H1 (cell line): ENCODE measurements around the gene PARM1. TPM values are rescaled to one million over a fixed set of nuclear protein-coding genes. Genes with fewer than 3 reads are reported as not detected.

Experiments
- CTCF ChIA-PET: fragments of 300-600 bp; sonication (Branson Sonifier 250); formaldehyde crosslinking; loops from one replicate; lab custom pipeline; 2021; ENCODE audit not compliant: partially characterized antibody; lab: Charles Lee
- POLR2A ChIA-PET: fragments of 300-600 bp; sonication (Branson Sonifier 250); formaldehyde crosslinking; loops from one replicate; lab custom pipeline; 2021; ENCODE audit warnings: inconsistent platforms; ENCODE audit not compliant: partially characterized antibody; lab: Charles Lee
- DNase-seq, 2 experiments: peaks; one replicate each; pipeline versions ENCODE4 v3.0.0 to v3.0.0-alpha.2; 2010 to 2022; ENCODE audit warnings: low spot score in 2 of 2, low read depth in 1 of 2, mixed read lengths in 1 of 2
- FAIRE-seq: peaks from 2 replicates; lab custom pipeline; 2011; peaks lifted over from hg19 to GRCh38; lab: Jason Lieb, UNC
- H2AFZ ChIP-seq: 2 replicates; pipeline ENCODE4 v1.8.1; 2012; ENCODE audit warnings: low read length, inconsistent platforms
- H2AK5ac ChIP-seq: 2 replicates; pipeline ENCODE4 v1.6.1; 2013; ENCODE audit warnings: low read depth, low read length
- H2BK120ac ChIP-seq: replicated peaks from 2 replicates; pipeline ENCODE3; 2013; ENCODE audit warnings: low read depth, low read length, inconsistent platforms
- H2BK12ac ChIP-seq: 2 replicates; pipeline ENCODE4 v1.6.1; 2013; ENCODE audit warnings: low read depth, low read length
- H2BK15ac ChIP-seq: 2 replicates; pipeline ENCODE4 v1.6.1; 2013; ENCODE audit warnings: low read length
- H2BK20ac ChIP-seq: 2 replicates; pipeline ENCODE4 v1.6.1; 2013; ENCODE audit warnings: low read length
- H2BK5ac ChIP-seq: 2 replicates; pipeline ENCODE4 v1.6.1; 2013; ENCODE audit warnings: low read depth, low read length
- H3K14ac ChIP-seq: 2 replicates; pipeline ENCODE4 v1.6.1; 2013; ENCODE audit warnings: inconsistent platforms; ENCODE audit not compliant: insufficient read length
- H3K18ac ChIP-seq: 2 replicates; pipeline ENCODE4 v1.6.1; 2013; ENCODE audit warnings: low read length; ENCODE audit errors: extremely low read depth
- H3K23ac ChIP-seq: 2 replicates; pipeline ENCODE4 v1.6.1; 2013; ENCODE audit warnings: inconsistent platforms; ENCODE audit not compliant: insufficient read length
- H3K23me2 ChIP-seq: 2 replicates; pipeline ENCODE4 v1.6.1; 2013; ENCODE audit warnings: low read depth, low read length
- H3K27ac ChIP-seq: 2 replicates; pipeline ENCODE4 v1.6.1; 2011; ENCODE audit warnings: low read depth, low read length, inconsistent platforms
- H3K27me3 ChIP-seq, 4 experiments: replicated peaks in 1 of 4; 1 replicate in 1 of 4; 2 replicates in 3 of 4; pipeline versions ENCODE4 v1.6.1 to v1.8.1; 2011 to 2013; ENCODE audit warnings: low read length in 3 of 4, mild to moderate bottlenecking in 3 of 4, inconsistent platforms in 2 of 4, mixed read lengths in 2 of 4, moderate library complexity in 1 of 4; ENCODE audit not compliant: control insufficient read depth in 3 of 4, insufficient read depth in 3 of 4; ENCODE audit errors: extremely low read depth in 1 of 4
- H3K36me3 ChIP-seq, 4 experiments: 2 replicates each; pipeline versions ENCODE4 v1.6.1 to v1.8.1; 2011 to 2013; ENCODE audit warnings: mild to moderate bottlenecking in 4 of 4, low read length in 3 of 4, moderate library complexity in 2 of 4, control low read depth in 1 of 4, inconsistent platforms in 1 of 4; ENCODE audit not compliant: insufficient read depth in 4 of 4, control insufficient read depth in 2 of 4
- H3K4ac ChIP-seq: replicated peaks from 2 replicates; pipeline ENCODE3; 2013; ENCODE audit warnings: low read length, low read depth, mixed read lengths, inconsistent platforms; ENCODE audit not compliant: insufficient read length
- H3K4me1 ChIP-seq, 4 experiments: replicated peaks in 1 of 4; 1 replicate in 1 of 4; 2 replicates in 3 of 4; pipeline versions ENCODE4 v1.6.1 to v1.8.1; 2011 to 2013; ENCODE audit warnings: low read length in 3 of 4, inconsistent platforms in 2 of 4, mixed read lengths in 1 of 4; ENCODE audit not compliant: insufficient read depth in 4 of 4, control insufficient read depth in 3 of 4
- H3K4me2 ChIP-seq, 2 experiments: 2 replicates each; pipeline versions ENCODE4 v1.6.1 to v1.8.1; 2011 to 2013; ENCODE audit warnings: low read depth in 2 of 2, low read length in 2 of 2, control low read depth in 1 of 2, inconsistent platforms in 1 of 2, mild to moderate bottlenecking in 1 of 2; ENCODE audit not compliant: insufficient read depth in 1 of 2
- H3K4me3 ChIP-seq, 4 experiments: fragments of 200-600, 300-600 bp in 1 of 4; sonication (generic), shearing (Covaris generic), sonication (Bioruptor Twin) in 1 of 4; 2 replicates each; pipeline versions ENCODE4 v1.5.1 to v1.8.1; 2011 to 2016; ENCODE audit warnings: low read length in 4 of 4, low read depth in 3 of 4, control low read depth in 2 of 4, inconsistent platforms in 2 of 4, mild to moderate bottlenecking in 2 of 4, mixed read lengths in 1 of 4, moderate library complexity in 1 of 4; ENCODE audit not compliant: insufficient read depth in 2 of 4; ENCODE audit errors: extremely low read depth in 1 of 4
- H3K56ac ChIP-seq: replicated peaks from 2 replicates; pipeline ENCODE3; 2013; ENCODE audit warnings: low read depth, mild to moderate bottlenecking, mixed read lengths, low read length, inconsistent platforms; ENCODE audit not compliant: insufficient read length
- H3K79me1 ChIP-seq: 2 replicates; pipeline ENCODE4 v1.6.1; 2013; ENCODE audit warnings: low read depth, low read length, control low read depth
- H3K79me2 ChIP-seq, 2 experiments: 2 replicates each; pipeline versions ENCODE4 v1.6.1 to v1.8.1; 2012 to 2013; ENCODE audit warnings: low read length in 2 of 2, mild to moderate bottlenecking in 2 of 2, inconsistent platforms in 1 of 2; ENCODE audit not compliant: insufficient read depth in 2 of 2, control insufficient read depth in 1 of 2
- H3K9ac ChIP-seq, 4 experiments: replicated peaks in 1 of 4; 1 replicate in 1 of 4; 2 replicates in 3 of 4; pipeline versions ENCODE4 v1.6.1 to v1.8.1; 2011 to 2013; ENCODE audit warnings: low read depth in 3 of 4, low read length in 3 of 4, control low read depth in 2 of 4, mild to moderate bottlenecking in 2 of 4, moderate library complexity in 2 of 4, inconsistent platforms in 1 of 4; ENCODE audit errors: extremely low read depth in 1 of 4
- H3K9me3 ChIP-seq, 2 experiments: 2 replicates each; pipeline versions ENCODE4 v1.6.1 to v1.8.1; 2012 to 2013; ENCODE audit warnings: mild to moderate bottlenecking in 2 of 2, moderate library complexity in 2 of 2, control low read depth in 1 of 2, inconsistent platforms in 1 of 2, low read depth in 1 of 2, low read length in 1 of 2, mixed read lengths in 1 of 2; ENCODE audit not compliant: insufficient read depth in 2 of 2
- H4K20me1 ChIP-seq, 2 experiments: replicated peaks in 1 of 2; 2 replicates each; pipeline versions ENCODE3 to v1.8.1; 2011 to 2013; ENCODE audit warnings: inconsistent platforms in 2 of 2, low read length in 2 of 2, mild to moderate bottlenecking in 1 of 2; ENCODE audit not compliant: insufficient read depth in 2 of 2, control insufficient read depth in 1 of 2
- H4K5ac ChIP-seq: 2 replicates; pipeline ENCODE4 v1.6.1; 2013; ENCODE audit warnings: low read length, low read depth, mixed read lengths, inconsistent platforms; ENCODE audit not compliant: insufficient read length
- H4K8ac ChIP-seq: 2 replicates; pipeline ENCODE4 v1.8.0; 2013; ENCODE audit warnings: mild to moderate bottlenecking, moderate library complexity, low read length, inconsistent platforms; ENCODE audit not compliant: insufficient read depth; ENCODE audit errors: extremely low read depth
- H4K91ac ChIP-seq: replicated peaks from 2 replicates; pipeline ENCODE3; 2013; ENCODE audit warnings: low read length, mixed read lengths, inconsistent platforms; ENCODE audit not compliant: insufficient read length
- ASH2L ChIP-seq: fragments of 200-600, 300-600 bp; sonication (generic); IDR thresholded peaks from one replicate; pipeline ENCODE4 v1.7.1; 2017; ENCODE audit warnings: low read length
- BCL11A ChIP-seq, 2 experiments: IDR thresholded peaks; one replicate each; pipeline ENCODE4 v1.6.1; 2011; ENCODE audit warnings: low read depth in 2 of 2, low read length in 2 of 2, mild to moderate bottlenecking in 2 of 2
- CBX5 ChIP-seq: fragments of 300-800, 300-1000 bp; sonication (generic); IDR thresholded peaks from 2 replicates; pipeline ENCODE4 v1.7.1; 2016; ENCODE audit warnings: antibody characterized with exemption, low read length, low read depth
- CBX8 ChIP-seq: fragments of 300-800, 300-1000 bp; sonication (generic); IDR thresholded peaks from 2 replicates; pipeline ENCODE4 v1.7.1; 2016; ENCODE audit warnings: low read depth, low read length, borderline replicate concordance
- CEBPB ChIP-seq: IDR thresholded peaks from 2 replicates; pipeline ENCODE4 v1.6.1; 2012; ENCODE audit warnings: low read depth, low read length
- CHD2 ChIP-seq: IDR thresholded peaks from 2 replicates; pipeline ENCODE4 v1.6.1; 2012; ENCODE audit warnings: low read length, improper control_type of control experiment
- CTBP2 ChIP-seq: IDR thresholded peaks from 2 replicates; pipeline ENCODE4 v1.7.0; 2011; ENCODE audit warnings: borderline replicate concordance, mild to moderate bottlenecking, moderate library complexity, mixed read lengths, low read length; ENCODE audit not compliant: insufficient read depth, insufficient read length
- HDAC6 ChIP-seq: IDR thresholded peaks from one replicate; pipeline ENCODE4 v1.7.1; 2012; ENCODE audit warnings: low read depth, mild to moderate bottlenecking, inconsistent platforms, low read length, moderate library complexity
- JUND ChIP-seq: IDR thresholded peaks from 2 replicates; pipeline ENCODE4 v1.6.1; 2011; ENCODE audit warnings: mild to moderate bottlenecking, improper control_type of control experiment, low read length
- NANOG ChIP-seq: IDR thresholded peaks from 2 replicates; pipeline ENCODE4 v1.6.1; 2011; ENCODE audit warnings: low read length, low read depth, mild to moderate bottlenecking, inconsistent platforms; ENCODE audit not compliant: insufficient read depth, poor library complexity, severe bottlenecking
- POLR2A ChIP-seq, 2 experiments: IDR thresholded peaks; 1 replicate in 1 of 2; 2 replicates in 1 of 2; pipeline ENCODE4 v1.6.1; 2011; ENCODE audit warnings: low read depth in 2 of 2, low read length in 2 of 2, mild to moderate bottlenecking in 2 of 2; ENCODE audit errors: control extremely low read depth in 1 of 2
- POU5F1 ChIP-seq: IDR thresholded peaks from 2 replicates; pipeline ENCODE4 v1.6.1; 2011; ENCODE audit warnings: low read depth, mild to moderate bottlenecking, low read length, moderate library complexity
- SIX5 ChIP-seq: IDR thresholded peaks from 2 replicates; pipeline ENCODE4 v1.6.1; 2011; ENCODE audit warnings: mild to moderate bottlenecking, low read depth, low read length
- WGBS, 2 experiments: shearing (Covaris generic) in 1 of 2; methylation state at CpG; one replicate each; pipeline versions ENCODE4 v1.1.6 to v1.1.7; 2013 to 2015; ENCODE audit warnings: low lambda C conversion rate in 2 of 2, mixed read lengths in 2 of 2, inconsistent platforms in 1 of 2, low coverage in 1 of 2, missing lambda C conversion rate in 1 of 2; ENCODE audit not compliant: insufficient replicate concordance in 2 of 2, insufficient coverage in 1 of 2, insufficient read length in 1 of 2; ENCODE audit errors: extremely low coverage in 1 of 2, missing lambda C conversion rate in 1 of 2; 5-methylcytosine and 5-hydroxymethylcytosine counted together
- polyA plus RNA-seq, 7 experiments: library from polyadenylated mRNA; depleted of rRNA in 3 of 7; stranded (reverse) in 5 of 7; unstranded in 2 of 7; fragments of >200 nt in 5 of 7; fragments of 200-250 nt in 2 of 7; gene quantifications; 1 replicate in 5 of 7; 2 replicates in 1 of 7; 4 replicates in 1 of 7; pipeline versions ENCODE4 v1.2.1 to v1.2.3, GENCODE V29; 2011 to 2013; ENCODE audit warnings: missing spikeins in 2 of 7, mixed read lengths in 2 of 7
- total RNA-seq: library from RNA; stranded (reverse); fragmentation: NEBNext Ultra II Directional; extraction: Animal tissue kit (Norgen Biotek cat#: 25700); gene quantifications from 2 replicates; pipeline ENCODE4 v1.2.1, GENCODE V29; 2021
- TF ChIP-seq, protein P1 (sequence below): IDR thresholded peaks from 2 replicates; pipeline ENCODE4 v1.6.1; 2011; ENCODE audit warnings: low read depth, mild to moderate bottlenecking, low read length; ENCODE audit not compliant: insufficient read depth

Gene PARM1
- total and polyA plus RNA-seq, 2 of the 8 experiments (the other 6 are each of a cell fraction or from before 2014, with no cell fraction given): 2.0 to 5.3 TPM

DNA sequence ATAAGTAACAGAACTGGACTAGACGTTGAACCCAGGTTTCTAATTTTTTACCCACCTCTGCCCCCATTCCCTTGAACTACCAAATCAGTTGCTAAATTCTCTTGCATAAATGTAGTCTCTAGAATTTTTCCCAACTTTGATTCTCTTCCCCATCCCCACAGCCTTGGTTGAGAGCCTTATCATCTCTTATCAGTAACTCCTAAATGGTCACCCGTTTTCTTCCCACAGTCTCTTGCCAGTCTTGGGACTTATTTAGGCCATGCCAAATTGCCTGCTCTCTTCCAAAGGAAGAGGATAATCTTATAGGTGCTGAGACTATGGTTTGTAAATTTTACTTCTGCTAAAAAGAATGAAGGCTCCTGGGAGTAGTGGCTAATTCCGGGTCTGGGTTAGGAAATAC lies 13.3 kb downstream of the PARM1 start:
- no peak overlapping the region for H2BK5ac ChIP-seq
- no peaks in the 10 kb centered on the region for H3K23me2 ChIP-seq
- H3K9me3 ChIP-seq: no peaks in the 10 kb centered on the region
- H3K27me3 ChIP-seq: no peaks in the 10 kb centered on the region
- no peak overlapping the region for H2BK20ac ChIP-seq
- H3K4me3 ChIP-seq: no peak overlapping the region
- H3K9ac ChIP-seq: no peak overlapping the region
- no peaks in the 10 kb centered on the region for H4K20me1 ChIP-seq
- no peak overlapping the region for H2BK15ac ChIP-seq
- no peak overlapping the region for H4K5ac ChIP-seq
- H3K27ac ChIP-seq: no peak overlapping the region
- no peak overlapping the region for H3K23ac ChIP-seq
- H3K36me3 ChIP-seq: no peaks in the 10 kb centered on the region
- H2BK12ac ChIP-seq: no peak overlapping the region
- H3K14ac ChIP-seq: no peak overlapping the region
- DNase-seq (no peak), FAIRE-seq (no peak)
- 86% methylated on average over 3 of the region's 3 CpGs; no CpG with 5 or more reads in 1 of the 2 experiments for WGBS, 2 experiments
- no peak overlapping the region for H2AK5ac ChIP-seq
- no peak overlapping the region for H3K4me2 ChIP-seq
- H2AFZ ChIP-seq: no peak overlapping the region
- no peaks in the 10 kb centered on the region for H3K79me1 ChIP-seq
- H3K4me1 ChIP-seq: peaks cover 0 to 2% (median 0%) of the 10 kb centered on the region in 4 experiments; a peak in 1 of 7 replicates
- no peak overlapping the region for H4K91ac ChIP-seq
- no peaks in the 10 kb centered on the region for H3K79me2 ChIP-seq
- no peak overlapping the region for H3K4ac ChIP-seq
- H3K56ac ChIP-seq: no peak overlapping the region
- H3K18ac ChIP-seq: no peak overlapping the region
- H2BK120ac ChIP-seq: no peak overlapping the region
- no peak overlapping the region for H4K8ac ChIP-seq
- ChIA-PET CTCF (interaction anchor here (3.1 kb wide), 1 partner anchor 13 kb away, joined by 21 read pairs; the partner anchor contains the start of gene PARM1), POLR2A (no interaction called here)
- no peak for TF ChIP-seq SIX5
- TF ChIP-seq, protein P1, sequence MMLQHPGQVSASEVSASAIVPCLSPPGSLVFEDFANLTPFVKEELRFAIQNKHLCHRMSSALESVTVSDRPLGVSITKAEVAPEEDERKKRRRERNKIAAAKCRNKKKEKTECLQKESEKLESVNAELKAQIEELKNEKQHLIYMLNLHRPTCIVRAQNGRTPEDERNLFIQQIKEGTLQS: no peak
- no peak for TF ChIP-seq CEBPB
- TF ChIP-seq CHD2: no peak
- no peak for TF ChIP-seq JUND
- TF ChIP-seq ASH2L: no peak
- no peak for TF ChIP-seq NANOG
- TF ChIP-seq CTBP2: no peak
- no peak for TF ChIP-seq POU5F1
- no peak for TF ChIP-seq HDAC6
- TF ChIP-seq BCL11A (IDR thresholded peaks at IDR 0.05; ENCODE audit: low read depth in 2 of 2, low read length in 2 of 2): no peak
- TF ChIP-seq CBX8: no peak
- no peak for TF ChIP-seq CBX5
- no peak for TF ChIP-seq POLR2A (IDR thresholded peaks at IDR 0.05; ENCODE audit: control extremely low read depth in 1 of 2, low read depth in 2 of 2, low read length in 2 of 2)
- TF ChIP-seq, all 59 proteins: peak for 0
